GM21381 (cell line): ENCODE data around the gene ALK.

Experiments used
- ATAC-seq: cut with Tn5 transposase; IDR thresholded peaks from one replicate; pipeline ENCODE4 v1.9.1; 2021; ENCODE audit warnings: mild to moderate bottlenecking, moderate library complexity; ENCODE audit not compliant: unreplicated experiment

ALK gene

DNA sequence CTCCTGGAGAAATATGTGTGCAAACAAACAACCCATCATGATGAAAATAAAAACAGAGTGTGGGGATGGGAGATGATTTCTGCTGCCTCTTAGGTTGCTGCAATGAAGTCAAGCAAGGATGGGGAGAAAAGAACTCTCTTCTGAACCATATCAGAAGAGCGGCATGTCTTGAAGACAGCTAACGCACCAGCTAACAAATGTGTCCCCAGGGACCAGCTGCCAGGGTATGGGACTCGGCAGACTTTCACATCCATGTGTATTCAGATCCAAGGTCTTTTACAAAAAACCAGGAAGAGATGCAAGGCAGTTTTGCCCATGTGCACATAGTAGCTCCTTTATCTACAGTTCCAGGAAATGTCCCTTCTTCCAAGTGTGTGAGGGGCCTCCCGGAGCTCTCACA lies 680.8 kb downstream of the ALK start:
- no peak for ATAC-seq

DNA sequence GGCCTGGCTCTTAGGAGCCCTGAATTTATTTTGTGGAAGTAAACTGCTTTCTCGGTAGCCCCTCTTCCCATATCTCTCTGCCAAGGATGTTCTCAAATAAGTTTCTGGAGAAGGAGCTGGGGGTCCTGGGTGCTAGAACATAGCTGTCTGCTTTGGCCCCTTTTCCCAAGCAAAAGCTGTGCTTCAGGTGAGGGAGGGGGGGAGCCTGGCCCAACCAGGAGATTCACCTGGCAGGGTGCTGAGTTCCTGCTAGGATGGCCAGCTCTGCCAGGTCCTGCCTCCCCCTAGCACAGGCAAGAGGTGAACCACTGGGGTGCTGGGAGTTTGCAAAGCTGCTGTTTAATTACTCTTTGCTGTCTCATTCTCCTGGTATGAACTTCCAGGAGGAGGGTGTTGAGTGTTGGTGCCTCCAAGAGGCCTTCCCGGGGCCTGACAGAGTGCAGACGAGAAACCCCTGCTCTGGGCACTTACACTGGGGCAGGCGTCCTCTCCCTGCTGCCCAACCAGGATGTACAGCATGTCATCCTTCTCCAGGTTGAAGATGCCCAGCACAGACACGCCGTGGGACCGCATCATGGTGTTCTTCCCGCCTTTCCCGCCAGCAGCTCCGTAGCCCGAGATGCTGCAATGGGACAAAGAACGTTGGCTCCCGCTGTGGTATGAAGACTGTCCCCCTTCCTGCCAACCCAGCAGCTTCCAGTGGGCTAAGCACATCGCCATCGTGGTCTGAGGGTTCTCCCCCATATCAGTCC lies 682.0 kb downstream of the ALK start:
- ATAC-seq = no peak

DNA sequence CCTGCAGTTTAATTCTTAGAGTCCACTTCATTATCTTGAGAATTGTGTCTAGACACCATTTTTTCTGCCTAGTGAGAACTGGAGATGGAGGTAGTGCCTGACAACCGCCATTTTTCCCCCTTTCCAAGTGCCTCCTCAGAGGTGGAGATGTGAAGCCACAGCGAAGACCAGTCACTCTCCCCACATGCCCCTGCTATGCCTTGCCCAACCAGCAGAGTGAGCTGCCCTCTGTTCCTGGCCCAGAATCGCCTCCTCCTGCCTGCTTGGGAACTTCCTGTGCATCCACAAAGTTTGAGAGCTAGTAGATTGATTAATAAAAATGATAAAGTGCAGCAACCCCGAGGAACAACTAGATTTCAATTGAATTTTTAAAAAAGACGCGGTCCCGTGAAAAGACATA lies 682.9 kb downstream of the ALK start:
- ATAC-seq = no peak

DNA sequence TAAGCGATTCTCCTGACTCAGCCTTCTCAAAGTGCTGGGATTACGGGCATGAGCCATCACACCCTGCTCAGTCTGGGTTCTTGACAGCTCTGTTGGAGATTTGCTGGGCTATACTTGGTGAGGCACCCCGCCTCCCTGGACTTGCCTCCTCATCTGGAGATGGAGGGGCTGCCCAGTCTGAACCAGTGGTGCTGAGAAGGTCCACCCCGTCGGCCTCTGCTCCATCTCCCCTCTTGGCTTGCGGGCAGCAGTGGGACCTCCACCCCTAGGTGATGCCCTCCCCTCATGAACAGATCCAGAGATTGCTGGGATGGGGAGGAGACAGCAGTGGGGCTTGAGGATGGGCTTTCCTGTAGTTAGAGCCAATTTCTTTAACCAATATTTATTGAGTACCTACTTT lies 685.3 kb downstream of the ALK start:
- ATAC-seq = no peak

DNA sequence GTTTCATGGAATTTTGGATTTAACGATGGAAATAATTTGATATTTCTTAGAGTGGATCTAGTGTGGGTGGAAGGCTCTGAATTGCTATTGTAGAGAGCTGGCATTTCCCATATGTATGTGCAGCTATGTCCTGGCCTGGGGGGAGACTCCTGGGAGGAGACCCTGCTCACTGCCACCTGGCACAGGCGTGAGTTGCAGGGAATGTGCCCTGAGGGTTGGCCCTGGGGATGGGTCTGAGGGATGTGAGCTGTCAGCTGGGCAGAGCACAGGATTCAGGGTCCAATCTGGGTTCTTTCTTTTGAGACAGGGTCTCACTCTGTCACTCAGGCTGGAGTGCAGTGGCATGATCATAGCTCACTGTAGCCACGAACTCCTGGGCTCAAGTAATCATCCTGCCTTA lies 686.0 kb downstream of the ALK start:
- ATAC-seq = no peak

DNA sequence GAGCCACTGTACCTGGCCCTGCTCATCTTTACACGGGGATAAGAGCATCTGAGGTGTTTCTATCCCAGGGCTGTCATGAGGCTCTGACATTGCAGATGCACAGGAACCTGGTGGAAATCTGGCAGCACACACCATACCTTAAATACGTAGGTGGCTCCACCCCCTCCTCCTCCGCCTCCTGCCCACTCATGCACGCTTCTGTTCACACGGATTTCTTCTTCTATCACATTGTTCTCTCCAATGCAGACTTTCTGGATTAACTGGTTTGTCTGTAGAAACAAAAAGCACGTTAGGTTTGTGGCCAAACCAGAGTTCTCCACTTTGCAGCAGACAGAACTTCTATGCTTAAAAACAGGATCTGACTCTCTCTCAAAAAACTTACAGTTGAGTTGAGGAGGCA lies 688.0 kb downstream of the ALK start:
- ATAC-seq = no peak

DNA sequence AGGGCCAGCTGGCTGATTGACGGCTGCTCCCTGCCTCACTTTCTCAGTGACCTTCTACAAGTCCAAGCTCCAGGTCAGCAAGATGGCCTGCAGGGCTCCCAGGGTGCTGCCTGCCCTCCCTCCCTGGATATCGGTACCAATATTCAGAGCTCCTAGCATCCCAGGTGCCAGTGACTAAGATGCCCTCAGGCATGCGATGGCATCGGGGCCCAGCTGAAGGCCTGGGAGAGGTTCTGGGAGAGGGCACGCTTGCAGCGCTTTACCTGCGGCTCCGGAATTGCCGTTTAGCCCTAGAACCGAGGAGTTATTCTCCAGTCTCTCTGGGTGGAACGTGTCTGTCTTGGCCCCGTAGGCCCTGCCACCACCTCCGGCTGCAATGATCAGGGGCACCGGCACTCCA lies 689.3 kb downstream of the ALK start:
- no peak for ATAC-seq

DNA sequence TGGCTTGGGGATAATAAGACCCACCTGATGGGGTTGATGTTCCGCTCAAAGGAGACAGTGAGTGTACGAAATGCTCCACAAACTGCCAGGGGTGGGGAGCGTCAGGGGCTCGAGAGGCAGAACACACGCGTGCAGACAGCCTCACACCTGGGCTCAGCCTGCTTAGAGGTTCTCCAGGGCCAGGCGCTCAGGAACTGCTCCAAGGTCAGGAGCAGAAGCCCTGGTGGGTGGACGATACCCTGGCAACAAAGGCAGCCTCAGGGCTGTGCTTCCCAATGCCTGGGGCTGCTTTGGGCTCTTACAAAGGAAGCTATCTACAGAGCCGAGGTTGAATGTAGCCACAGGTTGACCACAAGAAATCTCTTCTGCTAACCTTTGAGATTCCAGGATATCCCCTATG lies 691.7 kb downstream of the ALK start:
- ATAC-seq = no peak

DNA sequence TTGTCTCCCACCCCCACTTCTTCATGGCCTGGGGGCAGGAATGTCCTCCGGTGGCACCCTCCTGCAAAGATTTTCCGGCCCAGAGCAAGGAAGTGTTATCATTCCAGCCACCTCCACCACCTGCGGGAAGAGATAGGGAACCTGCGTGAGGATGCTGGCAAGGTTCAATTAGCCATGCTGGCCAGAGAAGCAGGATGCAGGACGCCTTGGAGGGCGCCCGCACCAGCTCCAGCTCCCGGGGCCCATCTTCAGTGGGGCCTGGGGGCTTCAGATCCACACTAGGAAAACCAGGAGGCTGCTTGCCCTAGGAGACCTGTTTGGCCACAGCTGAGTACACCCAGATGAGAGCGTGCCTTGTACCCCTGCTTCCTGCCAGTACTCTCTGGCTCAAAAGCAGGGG lies 692.4 kb downstream of the ALK start:
- no peak for ATAC-seq

DNA sequence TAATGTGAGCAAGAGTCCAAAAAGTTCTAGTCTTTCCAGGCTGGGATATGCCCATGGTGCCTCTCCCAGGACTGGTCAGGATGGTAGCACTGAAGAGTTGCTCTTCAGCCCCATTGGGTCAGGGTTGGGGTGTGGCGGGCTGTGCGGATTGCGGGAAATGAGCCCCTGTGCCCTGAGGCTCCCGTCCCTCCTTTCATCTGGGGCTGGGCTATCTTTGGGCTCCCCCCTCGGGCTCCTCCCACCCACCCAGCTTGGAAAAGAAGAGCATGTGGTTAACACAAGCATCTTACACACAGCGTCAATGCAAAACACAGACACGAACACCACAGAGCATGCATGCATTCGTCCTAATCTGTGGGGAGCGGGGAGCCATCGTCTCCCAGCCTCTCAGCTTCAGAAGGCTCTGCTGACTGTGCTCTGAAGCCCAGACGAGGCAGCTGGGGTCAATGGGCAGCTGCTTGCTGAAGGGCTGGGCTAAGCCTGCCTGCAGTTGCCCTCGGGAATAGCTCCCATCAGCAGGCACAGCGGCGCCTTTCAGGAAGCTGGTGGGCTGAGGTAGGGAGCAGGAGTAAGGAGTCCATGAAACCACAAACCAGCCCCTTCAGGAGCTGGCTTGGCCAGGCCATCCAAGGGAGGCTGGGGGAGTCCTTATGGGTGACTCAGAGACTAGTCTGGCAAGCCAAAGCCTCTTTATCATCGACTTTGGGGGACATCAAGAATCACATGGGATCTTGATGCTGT lies 693.3 kb downstream of the ALK start:
- ATAC-seq = no peak

DNA sequence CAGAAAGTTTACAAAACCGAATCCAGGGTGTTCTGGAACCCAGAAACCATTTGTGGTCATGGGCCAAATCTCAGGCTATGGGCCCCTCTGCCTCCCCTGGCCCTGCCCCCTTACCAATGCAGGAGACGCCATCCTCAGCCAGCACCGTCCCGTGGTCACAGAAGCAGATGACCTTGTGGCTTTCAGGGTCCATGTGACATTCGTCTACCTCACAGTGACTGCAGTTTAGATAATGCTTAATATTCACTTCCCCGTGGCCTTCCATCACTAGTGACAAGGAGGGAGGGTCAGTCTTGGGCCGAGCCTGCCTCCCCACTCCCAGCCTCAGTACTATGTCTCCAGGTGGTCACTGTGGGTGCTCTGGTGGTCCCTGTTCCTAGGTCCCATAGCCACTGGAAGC lies 694.6 kb downstream of the ALK start:
- no peak for ATAC-seq

DNA sequence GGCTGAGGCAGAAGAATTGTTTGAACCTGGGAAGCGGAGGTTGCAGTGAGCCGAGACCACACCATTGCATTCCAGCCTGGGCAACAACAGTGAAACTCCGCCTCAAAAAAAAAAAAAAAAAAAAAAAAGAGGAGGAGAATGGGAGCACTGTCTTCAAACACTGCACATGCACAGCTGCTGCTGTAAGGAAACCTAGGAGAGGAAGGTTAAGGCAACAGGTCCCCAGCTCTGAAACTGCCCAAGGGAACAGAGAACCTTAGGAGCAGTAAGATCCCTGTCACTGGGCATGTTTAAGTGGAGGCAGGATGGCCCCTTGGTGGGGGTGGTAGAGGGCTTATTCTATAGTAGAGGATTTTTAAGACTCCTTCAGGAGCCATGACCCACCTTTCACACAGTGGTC lies 695.0 kb downstream of the ALK start:
- ATAC-seq = no peak

DNA sequence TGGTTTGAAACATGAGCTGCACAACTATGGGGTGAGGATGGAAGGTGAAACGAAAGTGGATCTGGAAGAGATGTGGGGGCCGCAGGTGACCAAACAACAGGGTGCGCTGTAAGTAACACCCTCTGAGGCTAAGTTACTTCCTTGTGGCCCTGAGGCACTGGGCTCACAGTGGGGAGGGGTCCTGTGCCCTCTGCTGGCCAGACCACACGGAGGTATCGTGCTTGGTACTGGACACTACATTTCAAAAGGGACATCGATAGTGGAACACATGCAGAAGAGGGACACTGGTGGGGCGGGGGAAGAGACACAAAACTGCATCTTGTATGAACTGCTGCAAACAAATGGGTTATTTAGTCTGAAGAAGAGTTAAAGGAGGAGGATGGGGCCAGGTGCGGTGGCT lies 695.6 kb downstream of the ALK start:
- ATAC-seq = no peak

DNA sequence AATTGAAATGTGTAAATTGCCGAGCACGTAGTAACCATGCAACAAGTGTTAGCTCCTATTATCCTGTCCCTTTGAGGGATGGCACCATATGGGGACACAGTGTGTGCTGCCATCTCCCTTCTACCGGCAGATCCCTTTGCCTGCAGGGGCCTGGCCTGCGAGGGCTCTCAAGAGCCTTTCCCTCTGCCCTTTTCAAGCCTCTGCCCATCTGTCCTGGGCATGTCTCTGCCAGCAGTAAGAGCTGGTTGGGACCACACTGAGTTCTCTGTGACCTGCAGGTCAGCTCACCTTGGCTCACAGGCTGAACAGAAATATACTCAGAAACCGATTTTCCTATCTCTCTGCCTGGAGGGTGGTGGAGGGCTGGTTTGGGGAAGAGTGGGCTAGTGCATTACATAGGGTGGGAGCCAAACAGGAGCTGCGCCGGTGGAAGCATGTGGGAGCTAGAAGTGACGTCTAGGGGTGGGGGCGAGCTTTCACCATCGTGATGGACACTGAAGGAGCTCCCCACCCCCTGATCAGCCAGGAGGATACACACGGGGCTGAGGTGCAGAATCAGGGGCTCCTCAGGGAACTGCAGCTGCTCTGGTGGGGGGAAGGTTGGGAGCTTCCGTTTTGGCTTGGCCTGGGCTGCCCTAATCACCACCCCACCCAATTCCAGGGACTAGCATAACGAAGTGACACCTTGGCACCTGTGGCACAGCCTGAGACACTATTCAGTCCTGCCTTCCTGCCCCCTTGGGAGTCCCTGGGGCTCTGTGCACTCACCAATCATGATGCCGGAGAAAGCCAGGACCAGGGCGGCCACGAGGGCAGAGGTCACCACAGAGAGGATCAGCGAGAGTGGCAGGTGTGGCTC lies 696.5 kb downstream of the ALK start:
- ATAC-seq = no peak

DNA sequence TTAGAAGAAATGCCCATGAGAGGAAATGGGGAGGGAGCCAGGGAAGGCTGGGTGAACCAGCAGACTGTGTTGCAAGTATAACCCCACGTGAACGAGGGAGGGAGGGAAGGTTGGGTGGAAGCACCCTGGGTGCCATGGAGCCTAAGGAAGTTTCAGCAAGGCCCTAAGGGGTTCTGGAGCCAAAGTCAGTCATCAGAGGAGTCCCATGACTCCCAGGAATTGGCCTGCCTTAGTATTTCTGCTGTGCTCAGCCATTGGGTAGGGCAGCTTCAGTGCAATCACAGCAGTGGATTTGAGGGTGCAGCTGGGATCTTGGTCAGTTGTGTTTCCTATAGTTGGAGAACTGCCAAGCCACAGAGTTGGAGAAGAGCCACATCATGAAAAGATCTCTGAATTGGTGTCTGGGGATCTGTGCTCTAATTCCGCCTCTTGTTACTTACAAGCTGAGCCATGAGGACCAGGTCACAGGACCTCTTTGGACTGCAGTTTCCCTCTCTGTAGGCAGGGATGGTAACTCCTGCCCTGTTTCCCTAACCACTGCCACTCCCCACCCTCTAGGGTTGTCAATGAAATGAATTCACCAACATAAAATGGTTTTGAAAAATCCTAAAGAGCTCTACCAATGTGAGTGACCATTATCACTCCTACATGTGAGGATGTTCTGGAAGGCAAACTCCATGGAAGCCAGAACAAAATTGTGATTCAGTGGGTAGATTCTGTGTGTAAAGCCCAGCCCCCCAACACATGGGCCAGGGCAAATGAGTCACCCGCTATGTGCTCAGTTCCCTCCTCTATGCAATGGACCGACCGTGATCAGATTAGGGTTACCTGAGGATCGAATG lies 697.3 kb downstream of the ALK start:
- ATAC-seq = no peak

DNA sequence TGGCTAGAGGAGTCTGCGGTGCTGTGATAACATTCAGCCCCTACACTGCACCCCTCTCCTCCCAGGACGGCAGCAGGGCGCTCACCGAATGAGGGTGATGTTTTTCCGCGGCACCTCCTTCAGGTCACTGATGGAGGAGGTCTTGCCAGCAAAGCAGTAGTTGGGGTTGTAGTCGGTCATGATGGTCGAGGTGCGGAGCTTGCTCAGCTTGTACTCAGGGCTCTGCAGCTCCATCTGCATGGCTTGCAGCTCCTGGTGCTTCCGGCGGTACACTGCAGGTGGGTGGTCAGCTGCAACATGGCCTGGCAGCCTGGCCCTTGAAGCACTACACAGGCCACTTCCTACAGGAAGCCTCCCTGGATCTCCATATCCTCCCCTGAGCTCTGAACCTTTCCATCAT lies 698.1 kb downstream of the ALK start:
- ATAC-seq = no peak

DNA sequence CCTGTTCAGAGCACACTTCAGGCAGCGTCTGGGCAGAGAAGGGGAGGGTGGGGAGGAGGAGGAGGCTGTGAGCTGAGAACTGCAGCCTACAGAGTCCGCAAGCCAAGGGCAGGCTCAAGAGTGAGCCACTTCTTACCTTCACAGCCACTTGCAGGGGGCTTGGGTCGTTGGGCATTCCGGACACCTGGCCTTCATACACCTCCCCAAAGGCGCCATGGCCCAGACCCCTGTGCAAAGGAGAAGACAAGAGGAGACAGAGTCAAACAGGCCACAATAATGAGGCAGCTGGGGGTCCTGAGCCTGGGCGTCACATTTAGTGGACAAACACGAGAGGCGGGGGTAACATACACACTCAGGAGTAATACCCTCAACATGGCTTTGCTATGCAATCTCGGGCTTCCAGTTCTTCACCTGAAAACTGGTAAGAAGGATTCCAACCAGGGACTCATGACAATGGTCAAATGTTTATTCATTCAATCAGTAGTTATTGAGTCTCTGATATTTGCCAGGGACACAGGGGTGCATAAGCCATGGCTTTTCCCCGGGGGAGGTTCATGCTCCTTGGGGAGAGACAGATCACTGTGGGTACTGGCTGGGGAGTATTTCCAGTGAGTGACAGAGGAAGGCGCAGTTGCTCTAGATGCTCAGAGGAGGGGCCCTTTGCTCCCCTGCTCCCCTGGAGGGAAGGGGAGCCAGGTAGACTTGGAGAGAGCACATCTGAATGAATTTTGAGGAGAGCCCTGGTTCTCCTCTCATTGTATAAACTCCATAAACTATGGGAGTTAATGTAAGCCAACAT lies 698.8 kb downstream of the ALK start:
- no peak for ATAC-seq

DNA sequence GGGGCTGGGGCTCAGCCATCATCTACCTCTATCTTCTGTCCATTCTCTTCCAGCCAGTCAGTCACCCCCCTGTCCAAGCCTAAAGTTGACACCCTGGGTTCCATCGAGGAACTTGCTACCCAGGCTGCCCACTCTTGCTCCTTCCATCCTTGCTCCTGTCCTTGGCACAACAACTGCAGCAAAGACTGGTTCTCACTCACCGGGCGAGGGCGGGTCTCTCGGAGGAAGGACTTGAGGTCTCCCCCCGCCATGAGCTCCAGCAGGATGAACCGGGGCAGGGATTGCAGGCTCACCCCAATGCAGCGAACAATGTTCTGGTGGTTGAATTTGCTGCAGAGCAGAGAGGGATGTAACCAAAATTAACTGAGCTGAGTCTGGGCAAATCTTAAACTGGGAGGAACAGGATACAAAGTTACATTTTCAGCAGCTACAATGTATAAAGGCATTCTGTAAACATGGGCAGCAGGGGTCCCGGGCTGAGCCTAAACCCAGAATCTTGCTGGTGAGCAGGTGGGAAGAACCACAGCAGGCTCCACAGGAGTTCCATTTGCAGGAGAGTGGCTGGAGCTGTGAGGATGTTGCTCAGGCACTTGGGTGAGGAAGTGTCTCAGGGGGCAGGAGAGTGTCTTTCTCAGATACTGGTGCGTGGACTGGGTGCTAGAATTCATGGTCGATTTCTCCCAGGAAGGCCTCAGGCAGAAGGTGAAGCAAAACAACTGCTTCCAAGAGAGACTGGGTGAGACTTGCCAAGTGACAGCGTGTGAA lies 700.7 kb downstream of the ALK start:
- no peak for ATAC-seq

DNA sequence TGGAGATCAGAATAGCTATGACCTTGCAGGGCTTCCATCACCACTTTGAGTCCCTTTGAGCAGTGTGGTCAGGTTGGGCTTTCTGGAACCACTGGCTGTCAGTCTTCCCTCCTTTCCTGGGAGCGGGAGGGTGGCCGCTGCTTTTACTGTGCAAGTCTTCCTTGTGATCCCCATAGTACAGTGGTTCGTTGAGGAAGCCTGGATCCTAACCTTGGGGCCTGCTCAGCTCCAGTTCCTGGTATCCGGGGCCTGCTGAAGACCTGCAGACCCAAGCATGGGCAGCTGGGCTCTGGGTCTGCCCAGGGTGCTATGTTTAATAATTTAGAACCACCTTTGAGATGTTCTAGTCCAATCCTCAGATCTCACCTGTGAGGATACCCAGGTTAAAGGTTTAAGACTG lies 702.0 kb downstream of the ALK start:
- ATAC-seq = no peak
